Measurements from ENCODE around the gene PLXNA2.

- TF ChIP-seq, protein P1, sequence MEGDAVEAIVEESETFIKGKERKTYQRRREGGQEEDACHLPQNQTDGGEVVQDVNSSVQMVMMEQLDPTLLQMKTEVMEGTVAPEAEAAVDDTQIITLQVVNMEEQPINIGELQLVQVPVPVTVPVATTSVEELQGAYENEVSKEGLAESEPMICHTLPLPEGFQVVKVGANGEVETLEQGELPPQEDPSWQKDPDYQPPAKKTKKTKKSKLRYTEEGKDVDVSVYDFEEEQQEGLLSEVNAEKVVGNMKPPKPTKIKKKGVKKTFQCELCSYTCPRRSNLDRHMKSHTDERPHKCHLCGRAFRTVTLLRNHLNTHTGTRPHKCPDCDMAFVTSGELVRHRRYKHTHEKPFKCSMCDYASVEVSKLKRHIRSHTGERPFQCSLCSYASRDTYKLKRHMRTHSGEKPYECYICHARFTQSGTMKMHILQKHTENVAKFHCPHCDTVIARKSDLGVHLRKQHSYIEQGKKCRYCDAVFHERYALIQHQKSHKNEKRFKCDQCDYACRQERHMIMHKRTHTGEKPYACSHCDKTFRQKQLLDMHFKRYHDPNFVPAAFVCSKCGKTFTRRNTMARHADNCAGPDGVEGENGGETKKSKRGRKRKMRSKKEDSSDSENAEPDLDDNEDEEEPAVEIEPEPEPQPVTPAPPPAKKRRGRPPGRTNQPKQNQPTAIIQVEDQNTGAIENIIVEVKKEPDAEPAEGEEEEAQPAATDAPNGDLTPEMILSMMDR (conservative IDR thresholded peaks at IDR 0.05; ENCODE audit: low read depth, low read length) = no peak
- TF ChIP-seq EZH2 (IDR thresholded peaks at IDR 0.05; ENCODE audit: borderline replicate concordance, low read depth, low read length, poor library complexity, severe bottlenecking) = no peak
Observed at GRCh38 chr1:208179961-208180409, 64.2 kb downstream of the PLXNA2 start.
